HG02759 (cell line): ENCODE results near the gene C12orf43.
"Not testable (repeated sequence)": the region's sequence is repeated elsewhere in the genome, so short reads cannot be mapped to it uniquely, and the experiment has no call there.

Experiments
- ATAC-seq: cut with Tn5 transposase; IDR thresholded peaks from one replicate; pipeline ENCODE4 v1.9.1; 2021; ENCODE audit warnings: mild to moderate bottlenecking, moderate library complexity; ENCODE audit not compliant: unreplicated experiment

C12orf43 gene, protein sequence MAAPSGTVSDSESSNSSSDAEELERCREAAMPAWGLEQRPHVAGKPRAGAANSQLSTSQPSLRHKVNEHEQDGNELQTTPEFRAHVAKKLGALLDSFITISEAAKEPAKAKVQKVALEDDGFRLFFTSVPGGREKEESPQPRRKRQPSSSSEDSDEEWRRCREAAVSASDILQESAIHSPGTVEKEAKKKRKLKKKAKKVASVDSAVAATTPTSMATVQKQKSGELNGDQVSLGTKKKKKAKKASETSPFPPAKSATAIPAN

GRCh38 chr12:121015825-121016766 lies at the start of gene C12orf43:
TSS of gene C12orf43 (minus strand) at chr12:121016487. CDS start at chr12:121016474, 13 bp downstream.
- ATAC-seq, result peak; percentile 97

DNA sequence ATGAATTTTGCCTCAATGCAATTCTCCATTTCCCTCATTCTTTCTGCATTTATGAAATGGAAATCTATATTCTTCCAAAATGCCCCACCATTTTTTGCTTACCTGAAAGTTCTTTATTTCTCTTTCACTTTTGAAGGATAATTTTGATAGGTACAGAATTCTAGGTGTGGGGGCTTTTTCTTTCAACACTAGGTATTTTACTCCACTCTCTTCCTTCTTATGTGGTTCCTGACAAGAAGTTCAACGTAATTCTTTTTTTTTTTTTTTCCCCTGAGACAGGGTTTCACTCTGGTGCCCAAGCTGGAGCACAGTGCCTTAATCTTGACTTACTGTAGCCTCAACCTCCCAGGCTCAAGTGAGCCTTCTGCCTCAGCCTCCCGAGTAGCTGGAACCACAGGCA lies 49.1 kb upstream of the C12orf43 start:
- ATAC-seq, result no peak

DNA sequence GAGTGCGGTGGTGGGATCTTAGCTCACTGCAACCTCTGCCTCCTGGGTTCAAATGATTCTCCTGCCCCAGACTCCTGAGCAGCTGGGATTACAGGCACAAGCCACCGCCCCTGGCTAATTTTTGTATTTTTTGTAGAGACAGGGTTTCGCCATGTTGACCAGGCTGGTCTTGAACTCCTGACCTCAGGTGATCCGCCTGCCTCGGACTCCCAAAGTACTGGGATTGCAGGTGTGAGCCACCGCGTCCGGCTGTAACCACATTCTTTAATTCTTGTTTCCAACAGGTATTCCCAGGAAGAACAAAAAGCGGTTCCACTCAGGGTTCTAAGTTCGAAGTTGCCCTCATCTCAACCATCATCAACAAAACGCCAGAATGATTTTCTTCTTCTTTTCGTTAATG lies 48.3 kb upstream of the C12orf43 start:
- ATAC-seq, result not testable (repeated sequence)

- ATAC-seq, result no peak
These were observed 47.8 kb upstream of the C12orf43 start for GRCh38 chr12:121064116-121064515.

GRCh38 chr12:121062391-121063045 lies 46.2 kb upstream of the C12orf43 start:
- ATAC-seq, result no peak

DNA sequence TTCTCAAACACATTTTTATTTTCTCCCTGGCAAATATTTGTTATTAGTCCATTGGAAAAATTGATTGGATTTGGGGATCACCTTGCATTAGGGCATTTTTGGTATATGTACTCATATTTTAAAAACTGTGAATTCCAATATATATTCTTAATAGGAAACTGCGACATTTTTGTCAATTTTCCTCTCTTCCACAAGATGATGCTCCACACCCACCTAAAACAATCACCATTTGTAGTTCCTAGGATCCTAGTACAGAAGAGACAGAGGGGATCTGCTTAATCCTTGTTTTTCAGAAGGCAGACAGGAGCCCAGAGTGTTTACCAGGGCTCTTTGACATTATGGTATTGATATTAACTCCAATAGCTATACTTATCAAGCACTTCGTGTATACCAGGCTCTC lies 45.5 kb upstream of the C12orf43 start:
- no peak for ATAC-seq

DNA sequence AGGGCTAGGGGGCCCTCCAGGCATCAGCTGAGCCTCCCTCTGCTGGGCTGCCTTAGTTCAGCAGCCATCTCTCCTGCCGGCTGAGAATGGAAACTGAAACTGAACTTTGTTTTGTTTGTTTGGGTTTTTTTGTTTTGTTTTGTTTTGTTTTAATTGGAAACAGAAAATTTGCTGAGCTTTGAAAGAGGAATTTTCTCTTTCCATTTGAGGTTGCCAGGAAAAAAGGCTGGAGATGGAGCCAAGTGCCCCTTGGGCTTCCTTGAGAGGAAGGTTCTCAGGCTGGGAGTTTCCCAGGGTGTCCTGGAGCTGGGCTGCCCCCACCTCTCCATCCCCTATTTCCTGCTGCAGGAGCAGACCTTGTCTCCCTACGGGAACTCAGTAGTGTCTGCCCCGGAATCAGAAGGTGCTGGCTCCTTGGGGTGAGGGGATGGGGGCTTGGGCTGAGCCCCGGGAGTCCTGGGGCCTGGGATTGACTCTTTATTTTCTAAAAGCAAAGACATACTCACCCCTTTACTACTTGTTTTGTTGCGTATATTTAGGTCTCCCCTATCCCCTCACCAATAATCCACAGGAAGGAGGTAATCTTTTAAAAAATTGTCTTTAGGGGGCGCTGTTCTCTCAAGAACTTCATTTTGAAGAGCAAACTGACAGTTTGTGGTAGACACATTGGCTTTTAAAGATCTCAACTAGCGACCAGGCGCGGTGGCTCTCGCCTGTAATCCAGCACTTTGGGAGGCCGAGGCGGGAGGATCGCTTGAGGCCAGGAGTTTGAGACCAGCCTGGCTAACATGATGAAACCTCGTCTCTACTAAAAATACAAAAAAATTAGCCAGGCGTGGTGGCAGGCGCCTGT lies 44.1 kb upstream of the C12orf43 start:
- ATAC-seq, result peak; percentile 80

DNA sequence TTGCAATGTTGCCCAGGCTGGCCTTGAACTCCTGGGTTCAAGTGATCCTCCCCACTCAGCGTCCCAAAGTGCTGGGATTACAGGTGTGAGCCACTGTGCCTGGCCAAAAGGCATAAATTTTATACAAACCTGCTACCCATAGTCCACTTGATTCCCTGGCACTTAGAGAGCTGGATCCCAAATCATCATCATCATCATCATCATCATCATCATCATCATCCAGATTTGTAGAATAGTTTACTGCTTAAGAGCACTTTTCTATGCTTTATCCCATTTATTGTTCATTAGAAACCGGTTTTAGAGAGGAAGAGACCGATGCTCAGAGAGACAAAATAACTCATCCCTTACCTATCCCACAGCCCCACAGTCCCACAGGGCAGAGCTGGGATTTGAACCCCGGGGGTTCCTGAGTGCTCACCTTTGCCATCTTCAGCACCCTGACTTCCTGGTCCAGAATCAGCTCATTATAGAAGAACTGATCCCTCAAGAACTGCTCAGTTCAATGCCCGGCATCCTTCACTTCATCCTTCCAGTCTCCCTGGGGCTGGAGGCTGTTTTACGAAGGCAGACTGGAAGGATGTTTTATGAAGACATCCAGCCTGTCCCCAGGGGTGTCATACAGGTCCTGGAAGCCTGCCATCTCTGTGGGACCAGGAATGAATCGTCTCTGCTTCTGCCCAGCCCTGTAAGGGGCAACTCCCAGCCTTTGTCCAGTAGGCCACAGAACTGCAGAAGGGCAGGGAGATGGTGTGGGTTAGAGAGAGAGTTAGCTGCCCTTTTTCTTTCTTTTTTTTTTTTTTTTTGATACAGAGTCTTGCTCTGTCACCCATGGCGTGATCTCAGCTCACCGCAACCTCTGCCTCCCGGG lies 43.0 kb upstream of the C12orf43 start:
- ATAC-seq, result no peak

DNA sequence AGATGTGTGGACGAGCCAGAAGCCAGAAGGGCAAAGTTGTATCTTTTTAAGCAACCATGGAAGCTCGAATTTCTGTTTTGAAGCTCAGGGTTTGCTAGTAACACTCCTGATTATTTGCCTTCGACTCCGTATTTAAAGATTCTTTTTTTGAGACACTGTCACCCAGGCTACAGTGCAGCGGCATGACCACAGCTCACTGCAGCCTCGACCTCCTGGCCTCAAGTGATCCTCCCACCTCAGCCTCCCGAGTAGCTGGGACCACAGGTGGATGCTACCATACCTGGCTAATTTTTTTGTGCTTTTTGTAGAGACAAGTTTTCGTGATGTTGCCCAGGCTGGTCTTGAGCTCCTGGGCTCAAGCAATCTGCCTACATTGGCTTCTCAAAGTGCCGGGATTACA lies 41.5 kb upstream of the C12orf43 start:
- ATAC-seq, result no peak

DNA sequence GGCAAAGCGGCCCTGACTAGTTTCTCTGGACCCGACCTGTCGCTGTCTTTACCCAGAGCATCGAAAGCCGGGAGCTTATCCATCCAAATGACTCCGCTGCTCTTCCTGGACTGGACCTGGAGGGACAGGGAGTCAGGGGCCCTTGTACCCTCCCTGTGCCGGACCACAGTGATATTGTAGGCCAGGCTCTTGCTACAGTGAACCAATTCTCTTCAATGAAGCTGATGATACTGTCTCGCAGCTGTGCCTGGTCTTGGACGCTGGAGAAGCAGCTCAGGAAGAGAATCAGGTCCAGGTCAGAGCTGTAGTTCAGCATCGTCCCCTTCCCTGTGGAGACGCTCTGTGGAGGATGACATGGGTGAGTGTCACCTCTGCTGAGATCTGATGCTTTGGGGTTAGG lies 37.4 kb upstream of the C12orf43 start:
- no peak for ATAC-seq

- no peak for ATAC-seq
These were observed 34.4 kb upstream of the C12orf43 start for GRCh38 chr12:121050725-121051124.

- ATAC-seq, result no peak
These were observed 32.2 kb upstream of the C12orf43 start for GRCh38 chr12:121048442-121048841.

DNA sequence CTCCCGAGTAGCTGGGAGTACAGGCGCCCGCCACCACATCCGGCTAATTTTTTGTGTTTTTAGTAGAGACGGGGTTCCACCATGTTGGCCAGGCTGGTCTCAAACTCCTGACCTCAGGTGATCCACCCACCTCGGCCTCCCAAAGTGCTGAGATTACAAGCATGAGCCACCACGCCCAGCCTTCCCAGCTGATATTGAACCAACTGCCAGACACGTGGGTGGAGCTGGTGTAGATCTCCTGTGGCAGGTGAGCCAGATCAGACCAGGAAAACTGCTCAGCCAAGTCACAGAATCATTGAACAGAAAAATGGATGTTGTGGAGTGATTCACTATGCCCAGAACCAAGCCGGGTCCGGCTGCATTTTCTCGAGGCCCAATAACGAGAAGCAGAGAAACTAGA lies 31.1 kb upstream of the C12orf43 start:
- not testable (repeated sequence) for ATAC-seq

GRCh38 chr12:121043067-121043466 lies 26.8 kb upstream of the C12orf43 start:
- ATAC-seq, result no peak

DNA sequence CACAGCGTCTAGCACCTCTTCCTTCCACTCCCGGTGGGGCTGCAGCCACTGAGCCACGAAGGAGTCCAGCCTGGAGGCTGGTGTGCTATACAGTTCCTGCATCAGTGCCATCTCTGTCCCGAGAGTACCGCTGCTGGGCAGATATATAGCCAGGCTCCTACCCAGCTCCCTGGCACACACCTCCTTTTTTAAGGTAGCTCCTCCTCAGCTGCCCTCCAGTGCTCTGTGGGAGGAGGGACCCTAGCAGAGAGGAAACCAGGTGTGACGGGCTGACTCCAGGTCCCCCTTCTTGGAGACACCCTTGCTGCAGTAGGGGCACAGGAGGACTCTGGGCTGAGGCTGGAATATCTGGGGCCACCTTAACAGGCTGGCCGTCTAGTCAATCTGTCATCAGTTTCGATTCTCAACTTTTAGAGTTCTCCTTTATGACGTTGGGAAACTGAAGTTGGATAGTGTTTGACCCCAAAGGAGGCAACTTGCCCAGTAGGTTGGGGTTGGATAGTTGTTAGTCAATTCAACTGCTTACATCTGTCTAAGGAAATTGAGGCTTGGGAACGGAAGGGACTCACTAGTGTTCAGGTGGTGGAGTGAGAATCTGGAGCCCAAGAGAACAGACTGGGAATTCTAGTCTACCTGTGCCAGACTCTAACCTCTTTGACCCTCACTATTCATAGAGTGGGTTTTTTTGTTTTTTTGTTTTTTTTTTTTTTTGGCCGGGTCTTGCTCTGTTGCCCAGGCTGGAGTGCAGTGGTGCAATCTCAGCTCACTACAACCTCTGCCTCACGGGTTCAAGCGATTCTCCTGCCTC lies 22.8 kb upstream of the C12orf43 start, which contains the start of gene OASL:
OASL (minus strand) TSS at position 386 of the 808 bp plus-strand sequence; CDS start at position 111, 275 bp downstream.
- ATAC-seq, result peak; percentile 81

GRCh38 chr12:121036810-121037326 lies 20.6 kb upstream of the C12orf43 start:
- ATAC-seq, result no peak

DNA sequence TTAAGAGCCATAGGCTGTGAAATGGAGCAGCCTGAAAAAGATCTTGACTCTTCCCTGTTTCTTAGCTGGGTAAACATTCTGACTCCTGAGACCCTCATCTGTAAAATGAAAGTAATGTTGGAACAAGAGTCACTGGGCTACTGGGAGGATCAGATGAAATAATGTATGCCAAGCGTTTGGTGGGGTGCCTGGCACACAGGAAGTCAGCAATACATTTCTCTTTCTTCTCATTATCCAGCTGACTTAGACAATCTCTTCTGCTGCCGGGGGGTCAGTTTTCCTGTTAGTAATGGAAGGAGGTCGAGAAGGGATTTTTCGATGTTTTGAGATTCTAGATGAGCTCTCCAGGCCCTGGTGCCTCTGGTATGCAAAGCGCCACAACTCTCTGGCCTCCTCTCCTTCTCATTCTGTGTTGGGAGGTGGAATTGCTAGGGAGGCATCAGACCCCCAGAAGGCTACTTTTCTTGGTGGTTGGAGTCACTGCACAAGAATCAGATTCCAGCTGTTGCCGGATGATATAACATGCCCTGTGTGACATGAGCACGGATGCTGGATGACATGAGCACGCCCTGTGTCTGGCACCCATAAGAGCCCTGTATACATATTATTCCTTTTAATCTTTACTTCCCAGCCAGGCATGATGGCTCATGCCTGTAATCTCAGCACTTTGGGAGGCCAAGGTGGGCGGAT lies 18.5 kb upstream of the C12orf43 start:
- no peak for ATAC-seq
